Astrocyte (in vitro differentiated cells and primary cell): ENCODE data around the gene IL19. TPM values are rescaled to one million over a fixed set of nuclear protein-coding genes. Genes with fewer than 3 reads are reported as not detected.

Experiments used
- DNase-seq: peaks from one replicate; pipeline ENCODE4 v3.0.0-alpha.2; 2010; ENCODE audit warnings: low read depth
- FAIRE-seq: peaks from 2 replicates; lab custom pipeline; 2011; peaks lifted over from hg19 to GRCh38; lab: Jason Lieb, UNC
- H2AFZ ChIP-seq: 2 replicates; pipeline ENCODE4 v1.6.0; 2012; ENCODE audit warnings: low read depth, low read length, inconsistent platforms
- H3K27ac ChIP-seq: 2 replicates; pipeline ENCODE4 v1.5.1; 2011; ENCODE audit warnings: low read depth, low read length, inconsistent platforms
- H3K27me3 ChIP-seq: 2 replicates; pipeline ENCODE4 v1.6.0; 2011; ENCODE audit warnings: low read length, inconsistent platforms; ENCODE audit not compliant: insufficient read depth
- H3K36me3 ChIP-seq: 2 replicates; pipeline ENCODE4 v1.5.1; 2011; ENCODE audit warnings: low read length, inconsistent platforms; ENCODE audit not compliant: insufficient read depth
- H3K4me1 ChIP-seq: 2 replicates; pipeline ENCODE4 v1.5.1; 2011; ENCODE audit warnings: low read length, inconsistent platforms; ENCODE audit not compliant: insufficient read depth
- H3K4me2 ChIP-seq: 2 replicates; pipeline ENCODE4 v1.6.0; 2012; ENCODE audit warnings: low read length, inconsistent platforms
- H3K4me3 ChIP-seq: 2 replicates; pipeline ENCODE4 v1.5.1; 2011; ENCODE audit warnings: low read depth, mild to moderate bottlenecking, low read length, inconsistent platforms; ENCODE audit not compliant: insufficient read depth
- H3K79me2 ChIP-seq: 2 replicates; pipeline ENCODE4 v1.6.0; 2012; ENCODE audit warnings: mild to moderate bottlenecking, low read length, inconsistent platforms; ENCODE audit not compliant: insufficient read depth
- H3K9ac ChIP-seq: 2 replicates; pipeline ENCODE4 v1.6.0; 2012; ENCODE audit warnings: mild to moderate bottlenecking, low read length, inconsistent platforms
- H3K9me3 ChIP-seq: 2 replicates; pipeline ENCODE4 v1.5.1; 2012; ENCODE audit warnings: low read depth, mild to moderate bottlenecking, low read length, inconsistent platforms; ENCODE audit not compliant: insufficient read depth
- H4K20me1 ChIP-seq: 2 replicates; pipeline ENCODE4 v1.6.0; 2012; ENCODE audit warnings: low read length, inconsistent platforms; ENCODE audit not compliant: insufficient read depth
- H3K27ac Mint-ChIP-seq: one replicate; pipeline ENCODE4 v1.8.0; 2021; ENCODE audit warnings: mild to moderate bottlenecking, mixed read lengths; ENCODE audit not compliant: unreplicated experiment
- H3K27me3 Mint-ChIP-seq: one replicate; pipeline ENCODE4 v1.8.0; 2021; ENCODE audit warnings: low read depth, mixed read lengths; ENCODE audit not compliant: unreplicated experiment
- H3K36me3 Mint-ChIP-seq: one replicate; pipeline ENCODE4 v1.8.0; 2021; ENCODE audit warnings: low read depth, mixed read lengths; ENCODE audit not compliant: unreplicated experiment
- H3K4me1 Mint-ChIP-seq: one replicate; pipeline ENCODE4 v1.8.0; 2021; ENCODE audit warnings: low read depth, mixed read lengths; ENCODE audit not compliant: unreplicated experiment
- H3K4me3 Mint-ChIP-seq: one replicate; pipeline ENCODE4 v1.8.0; 2021; ENCODE audit warnings: mild to moderate bottlenecking, moderate library complexity, mixed read lengths; ENCODE audit not compliant: unreplicated experiment
- H3K9me3 Mint-ChIP-seq: one replicate; pipeline ENCODE4 v1.8.0; 2021; ENCODE audit warnings: mild to moderate bottlenecking, mixed read lengths; ENCODE audit not compliant: unreplicated experiment
- EZH2 ChIP-seq: IDR thresholded peaks from 2 replicates; pipeline ENCODE4 v1.6.1; 2012; ENCODE audit warnings: mild to moderate bottlenecking, low read length, inconsistent platforms; ENCODE audit not compliant: insufficient read depth
- total RNA-seq: library from RNA; stranded (reverse); gene quantifications from 2 replicates; pipeline ENCODE4 v1.2.1, GENCODE V29; 2021
- TF ChIP-seq, protein P1 (sequence below): IDR thresholded peaks from 2 replicates; pipeline ENCODE4 v1.5.1; 2011; ENCODE audit warnings: low read depth, mild to moderate bottlenecking, inconsistent platforms, low read length, moderate library complexity; ENCODE audit not compliant: insufficient read depth

IL19 gene
- total RNA-seq, 1 donor from 2014 or later: 0.23 TPM

DNA sequence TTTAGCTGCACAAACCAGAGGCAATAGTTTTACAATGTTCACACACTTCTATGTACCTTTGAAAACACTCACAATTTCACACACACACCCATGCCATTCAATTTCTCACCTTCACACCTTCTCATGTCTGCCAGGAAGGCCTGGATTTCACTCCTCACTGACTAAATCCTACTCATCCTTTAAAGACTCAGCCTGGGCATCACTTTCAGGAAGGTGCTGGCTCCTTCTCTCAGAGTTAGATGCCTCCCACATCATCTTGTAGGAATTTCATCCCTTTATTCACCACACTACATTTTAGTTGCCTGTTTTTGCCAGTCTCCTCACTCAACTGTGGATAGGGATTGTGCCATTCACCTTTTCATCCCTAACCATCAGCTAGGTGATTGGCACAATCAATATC lies 97.1 kb downstream of the IL19 start:
- Histone ChIP-seq H4K20me1 (no peaks in the 10 kb centered on the region), H2AFZ (no peak overlapping the region), H3K27me3 (peaks cover 20% of the 10 kb centered on the region), H3K36me3 (no peaks in the 10 kb centered on the region), H3K9ac (no peak overlapping the region), H3K9me3 (no peaks in the 10 kb centered on the region), H3K4me3 (no peak overlapping the region), H3K4me2 (no peak overlapping the region), H3K79me2 (no peaks in the 10 kb centered on the region), H3K27ac (no peak overlapping the region), H3K4me1 (no peaks in the 10 kb centered on the region)
- H3K4me3 Mint-ChIP-seq: no peak overlapping the region
- H3K4me1 Mint-ChIP-seq: peaks cover 16% of the 10 kb centered on the region
- no peak overlapping the region for H3K27ac Mint-ChIP-seq
- FAIRE-seq: no peak
- H3K27me3 Mint-ChIP-seq: peaks cover 27% of the 10 kb centered on the region
- DNase-seq: no peak
- H3K36me3 Mint-ChIP-seq: no peaks in the 10 kb centered on the region
- no peak for TF ChIP-seq EZH2
- TF ChIP-seq, protein P1, sequence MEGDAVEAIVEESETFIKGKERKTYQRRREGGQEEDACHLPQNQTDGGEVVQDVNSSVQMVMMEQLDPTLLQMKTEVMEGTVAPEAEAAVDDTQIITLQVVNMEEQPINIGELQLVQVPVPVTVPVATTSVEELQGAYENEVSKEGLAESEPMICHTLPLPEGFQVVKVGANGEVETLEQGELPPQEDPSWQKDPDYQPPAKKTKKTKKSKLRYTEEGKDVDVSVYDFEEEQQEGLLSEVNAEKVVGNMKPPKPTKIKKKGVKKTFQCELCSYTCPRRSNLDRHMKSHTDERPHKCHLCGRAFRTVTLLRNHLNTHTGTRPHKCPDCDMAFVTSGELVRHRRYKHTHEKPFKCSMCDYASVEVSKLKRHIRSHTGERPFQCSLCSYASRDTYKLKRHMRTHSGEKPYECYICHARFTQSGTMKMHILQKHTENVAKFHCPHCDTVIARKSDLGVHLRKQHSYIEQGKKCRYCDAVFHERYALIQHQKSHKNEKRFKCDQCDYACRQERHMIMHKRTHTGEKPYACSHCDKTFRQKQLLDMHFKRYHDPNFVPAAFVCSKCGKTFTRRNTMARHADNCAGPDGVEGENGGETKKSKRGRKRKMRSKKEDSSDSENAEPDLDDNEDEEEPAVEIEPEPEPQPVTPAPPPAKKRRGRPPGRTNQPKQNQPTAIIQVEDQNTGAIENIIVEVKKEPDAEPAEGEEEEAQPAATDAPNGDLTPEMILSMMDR: no peak
- H3K9me3 Mint-ChIP-seq: peaks cover 4% of the 10 kb centered on the region

DNA sequence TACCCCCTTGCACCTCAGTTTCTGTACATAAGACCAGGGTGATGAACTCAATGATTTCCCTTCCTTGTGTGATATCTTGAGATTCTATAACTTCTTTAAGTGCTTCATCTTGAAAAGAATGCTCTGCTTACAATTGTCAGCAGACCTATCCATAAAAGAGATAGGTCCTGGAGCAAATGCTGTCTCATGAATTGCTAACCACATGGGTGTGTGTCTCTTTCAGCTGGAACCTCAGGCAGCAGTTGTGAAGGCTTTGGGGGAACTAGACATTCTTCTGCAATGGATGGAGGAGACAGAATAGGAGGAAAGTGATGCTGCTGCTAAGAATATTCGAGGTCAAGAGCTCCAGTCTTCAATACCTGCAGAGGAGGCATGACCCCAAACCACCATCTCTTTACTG lies 97.7 kb downstream of the IL19 start:
- Histone ChIP-seq H4K20me1 (no peaks in the 10 kb centered on the region), H3K79me2 (no peaks in the 10 kb centered on the region), H3K4me1 (no peaks in the 10 kb centered on the region), H3K4me3 (no peak overlapping the region), H3K27me3 (peaks cover 17% of the 10 kb centered on the region), H3K36me3 (no peaks in the 10 kb centered on the region), H3K27ac (no peak overlapping the region), H2AFZ (no peak overlapping the region), H3K9ac (no peak overlapping the region), H3K9me3 (no peaks in the 10 kb centered on the region), H3K4me2 (no peak overlapping the region)
- no peak for TF ChIP-seq EZH2
- TF ChIP-seq, protein P1: no peak
- Mint-ChIP-seq H3K4me3 (no peak overlapping the region), H3K4me1 (peaks cover 16% of the 10 kb centered on the region), H3K9me3 (peaks cover 4% of the 10 kb centered on the region), H3K36me3 (no peaks in the 10 kb centered on the region), H3K27ac (no peak overlapping the region), H3K27me3 (peaks cover 21% of the 10 kb centered on the region)
- FAIRE-seq (no peak), DNase-seq (no peak)

DNA sequence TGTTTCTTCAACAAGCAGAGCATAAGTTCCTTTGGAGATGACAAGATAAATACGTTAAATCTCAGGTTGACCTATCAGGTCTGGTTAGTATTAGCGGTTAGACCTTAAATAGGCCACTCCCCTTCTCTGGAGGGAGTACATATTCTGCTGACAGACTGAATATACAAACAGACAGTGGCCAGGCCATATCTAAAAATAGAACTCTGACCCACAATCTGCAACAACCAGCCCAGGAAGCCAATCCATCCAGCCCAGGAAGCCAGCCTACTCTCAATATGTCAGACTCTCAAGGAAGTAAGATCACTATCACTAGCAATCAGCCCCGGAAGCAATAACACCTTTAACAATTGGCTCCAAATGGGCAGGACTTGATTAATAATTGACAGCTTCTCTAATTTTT lies 101.6 kb downstream of the IL19 start:
- DNase-seq (no peak), FAIRE-seq (no peak)
- Mint-ChIP-seq H3K9me3 (peaks cover 4% of the 10 kb centered on the region), H3K4me1 (peaks cover 9% of the 10 kb centered on the region), H3K4me3 (no peak overlapping the region), H3K36me3 (no peaks in the 10 kb centered on the region), H3K27me3 (peaks cover 16% of the 10 kb centered on the region), H3K27ac (no peak overlapping the region)
- no peaks in the 10 kb centered on the region for H3K4me1 ChIP-seq
- H3K36me3 ChIP-seq: no peaks in the 10 kb centered on the region
- TF ChIP-seq EZH2: no peak
- TF ChIP-seq, protein P1: no peak
- H2AFZ ChIP-seq: no peak overlapping the region
- no peaks in the 10 kb centered on the region for H3K9me3 ChIP-seq
- no peaks in the 10 kb centered on the region for H4K20me1 ChIP-seq
- H3K9ac ChIP-seq: no peak overlapping the region
- H3K4me3 ChIP-seq: no peak overlapping the region
- no peak overlapping the region for H3K27ac ChIP-seq
- H3K79me2 ChIP-seq: no peaks in the 10 kb centered on the region
- peaks cover 13% of the 10 kb centered on the region for H3K27me3 ChIP-seq
- no peak overlapping the region for H3K4me2 ChIP-seq
